22Rv1 (cell line): ENCODE data around the gene CREG1.

Source experiments
- CTCF ChIP-seq: fragments of 450-650 bp; IDR thresholded peaks from 2 replicates; pipeline ENCODE4 v1.5.1; 2017; ENCODE audit warnings: mild to moderate bottlenecking
- ZFX ChIP-seq: fragments of 450-650 bp; IDR thresholded peaks from 2 replicates; pipeline ENCODE4 v1.6.1; 2017; ENCODE audit warnings: antibody characterized with exemption, borderline replicate concordance

DNA sequence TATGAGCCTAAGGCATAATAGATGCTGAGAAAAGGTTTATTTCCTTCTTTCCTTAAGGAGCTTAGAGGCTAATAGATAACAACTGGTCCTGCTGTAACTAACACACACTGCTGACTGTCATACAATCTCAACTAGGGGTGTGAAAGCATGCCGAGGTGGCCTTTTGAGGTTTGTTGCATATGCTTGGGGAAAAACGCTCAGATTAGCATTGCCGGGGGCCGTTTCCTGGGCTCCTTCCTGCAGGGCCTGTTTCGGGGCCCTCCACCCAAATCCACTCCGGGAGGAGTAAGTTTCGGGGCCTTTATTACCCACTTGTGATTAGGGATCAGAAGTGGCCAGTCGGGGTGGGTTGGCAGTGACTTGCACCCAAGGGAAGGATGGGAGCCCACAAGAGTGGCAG, 49.3 kb upstream of the CREG1 start:
- TF ChIP-seq CTCF = no peak
- no peak for TF ChIP-seq ZFX
